H9 (cell line): ENCODE measurements around the gene USP9X. TPM values are rescaled to one million over a fixed set of nuclear protein-coding genes. Genes with fewer than 3 reads are reported as not detected.

ENCODE experiments used
- DNase-seq: peaks from one replicate; pipeline ENCODE4 v3.0.0-alpha.2; 2017
- H2AFZ ChIP-seq: one replicate; pipeline ENCODE4 v1.6.1; 2013; ENCODE audit warnings: mild to moderate bottlenecking, low read length, control low read depth, moderate library complexity
- H2AK5ac ChIP-seq: 2 replicates; pipeline ENCODE4 v1.6.1; 2013; ENCODE audit warnings: low read length, control low read depth, mixed read lengths; ENCODE audit not compliant: insufficient read length
- H2BK120ac ChIP-seq: one replicate; pipeline ENCODE4 v1.6.1; 2013; ENCODE audit warnings: low read depth, mild to moderate bottlenecking, low read length, control low read depth, inconsistent platforms; ENCODE audit not compliant: poor library complexity, severe bottlenecking
- H2BK12ac ChIP-seq: 2 replicates; pipeline ENCODE4 v1.6.1; 2013; ENCODE audit warnings: low read length, control low read depth, mixed read lengths, low read depth; ENCODE audit not compliant: insufficient read length
- H2BK15ac ChIP-seq: 2 replicates; pipeline ENCODE4 v1.6.1; 2013; ENCODE audit warnings: low read depth, low read length, control low read depth
- H2BK20ac ChIP-seq: one replicate; pipeline ENCODE4 v1.6.1; 2013; ENCODE audit warnings: low read depth, mild to moderate bottlenecking, low read length, control low read depth, inconsistent platforms; ENCODE audit not compliant: poor library complexity, severe bottlenecking
- H2BK5ac ChIP-seq: 2 replicates; pipeline ENCODE4 v1.6.1; 2013; ENCODE audit warnings: low read length, control low read depth, mixed read lengths; ENCODE audit not compliant: insufficient read length
- H3K14ac ChIP-seq: 2 replicates; pipeline ENCODE4 v1.6.1; 2013; ENCODE audit warnings: low read length, control low read depth; ENCODE audit not compliant: insufficient read depth
- H3K18ac ChIP-seq: 2 replicates; pipeline ENCODE4 v1.6.1; 2013; ENCODE audit warnings: low read depth, mild to moderate bottlenecking, mixed read lengths, low read length, control low read depth; ENCODE audit not compliant: insufficient read length
- H3K23ac ChIP-seq: 2 replicates; pipeline ENCODE4 v1.6.1; 2013; ENCODE audit warnings: low read length, control low read depth, mixed read lengths, low read depth; ENCODE audit not compliant: insufficient read length
- H3K23me2 ChIP-seq: 2 replicates; pipeline ENCODE4 v1.6.1; 2013; ENCODE audit warnings: low read depth, mild to moderate bottlenecking, mixed read lengths, low read length, control low read depth; ENCODE audit not compliant: insufficient read length, poor library complexity, severe bottlenecking
- H3K27ac ChIP-seq: 2 replicates; pipeline ENCODE4 v1.5.1; 2013; ENCODE audit warnings: low read length, control low read depth, mixed read lengths, low read depth; ENCODE audit not compliant: insufficient read length
- H3K27me3 ChIP-seq: 2 replicates; pipeline ENCODE4 v1.6.1; 2013; ENCODE audit warnings: low read length, control low read depth, inconsistent platforms; ENCODE audit not compliant: insufficient read depth
- H3K4ac ChIP-seq: 2 replicates; pipeline ENCODE4 v1.6.1; 2013; ENCODE audit warnings: low read depth, mild to moderate bottlenecking, control low read depth, inconsistent platforms, low read length, moderate library complexity
- H3K4me1 ChIP-seq: 2 replicates; pipeline ENCODE4 v1.6.1; 2013; ENCODE audit warnings: low read length, control low read depth, inconsistent platforms; ENCODE audit not compliant: insufficient read depth
- H3K4me2 ChIP-seq: 2 replicates; pipeline ENCODE4 v1.6.1; 2013; ENCODE audit warnings: low read length, control low read depth, mixed read lengths; ENCODE audit not compliant: insufficient read length, insufficient read depth
- H3K56ac ChIP-seq: 2 replicates; pipeline ENCODE4 v1.6.1; 2013; ENCODE audit warnings: low read depth, mild to moderate bottlenecking, mixed read lengths, low read length, control low read depth; ENCODE audit not compliant: insufficient read length
- H3K79me1 ChIP-seq: 2 replicates; pipeline ENCODE4 v1.6.1; 2013; ENCODE audit warnings: low read depth, mild to moderate bottlenecking, moderate library complexity, low read length, control low read depth, inconsistent platforms; ENCODE audit not compliant: insufficient read depth, poor library complexity, severe bottlenecking
- H3K79me2 ChIP-seq: 2 replicates; pipeline ENCODE4 v1.6.1; 2013; ENCODE audit warnings: low read length, control low read depth, inconsistent platforms; ENCODE audit not compliant: insufficient read depth
- H3K9ac ChIP-seq: 2 replicates; pipeline ENCODE4 v1.6.1; 2013; ENCODE audit warnings: low read length, control low read depth, mixed read lengths; ENCODE audit not compliant: insufficient read length; ENCODE audit errors: extremely low read depth
- H3K9me3 ChIP-seq: one replicate; pipeline ENCODE4 v1.6.1; 2013; ENCODE audit warnings: low read depth, low read length, inconsistent platforms; ENCODE audit not compliant: control insufficient read depth
- H3T11ph ChIP-seq: one replicate; pipeline ENCODE4 v1.6.1; 2013; ENCODE audit warnings: mild to moderate bottlenecking, low read length, control low read depth, inconsistent platforms
- H4K20me1 ChIP-seq: one replicate; pipeline ENCODE4 v1.6.1; 2013; ENCODE audit not compliant: control insufficient read depth, insufficient read length, insufficient read depth
- H4K5ac ChIP-seq: 2 replicates; pipeline ENCODE4 v1.6.1; 2013; ENCODE audit warnings: low read depth, mild to moderate bottlenecking, mixed read lengths, low read length, control low read depth; ENCODE audit not compliant: insufficient read length
- H4K8ac ChIP-seq: replicated peaks from 2 replicates; pipeline ENCODE4 v1.6.1; 2013; ENCODE audit warnings: low read length, control low read depth, mixed read lengths, low read depth; ENCODE audit not compliant: insufficient read length
- H4K91ac ChIP-seq: 2 replicates; pipeline ENCODE4 v1.6.1; 2013; ENCODE audit warnings: low read depth, mild to moderate bottlenecking, moderate library complexity, mixed read lengths, low read length, control low read depth; ENCODE audit not compliant: insufficient read length
- H3K27ac Mint-ChIP-seq, 3 experiments: 2 replicates in 2 of 3; 3 replicates in 1 of 3; pipeline ENCODE4 v1.8.0; 2020 to 2021; ENCODE audit warnings: mixed read lengths in 3 of 3, mild to moderate bottlenecking in 1 of 3, moderate library complexity in 1 of 3
- H3K27me3 Mint-ChIP-seq: 2 replicates; pipeline ENCODE4 v1.8.0; 2021; ENCODE audit warnings: low read depth, mild to moderate bottlenecking, moderate library complexity, mixed read lengths
- H3K36me3 Mint-ChIP-seq, 3 experiments: 2 replicates in 2 of 3; 3 replicates in 1 of 3; pipeline ENCODE4 v1.8.0; 2020 to 2021; ENCODE audit warnings: low read depth in 3 of 3, mixed read lengths in 3 of 3; ENCODE audit not compliant: insufficient read depth in 1 of 3
- H3K4me1 Mint-ChIP-seq, 2 experiments: 2 replicates each; pipeline ENCODE4 v1.8.0; 2020; ENCODE audit warnings: mixed read lengths in 2 of 2
- H3K4me3 Mint-ChIP-seq, 2 experiments: 2 replicates in 1 of 2; 3 replicates in 1 of 2; pipeline ENCODE4 v1.8.0; 2020 to 2021; ENCODE audit warnings: mild to moderate bottlenecking in 2 of 2, mixed read lengths in 2 of 2, moderate library complexity in 1 of 2
- H3K9me3 Mint-ChIP-seq, 2 experiments: 2 replicates in 1 of 2; 3 replicates in 1 of 2; pipeline ENCODE4 v1.8.0; 2020; ENCODE audit warnings: mild to moderate bottlenecking in 2 of 2, mixed read lengths in 2 of 2, moderate library complexity in 1 of 2
- CTCF ChIP-seq: fragments of 200-600 bp; sonication (generic); conservative IDR thresholded peaks from 3 replicates; pipeline ENCODE4 v1.8.0; 2021; ENCODE audit warnings: antibody characterized with exemption, mild to moderate bottlenecking
- WGBS: extraction: QIAGEN DNeasy Blood & Tissue Kit; methylation state at CpG from one replicate; pipeline ENCODE4 v1.1.7; 2013; ENCODE audit warnings: missing lambda C conversion rate, low lambda C conversion rate, mixed read lengths; ENCODE audit not compliant: insufficient read length; ENCODE audit errors: extremely low coverage; 5-methylcytosine and 5-hydroxymethylcytosine counted together
- total RNA-seq: library from RNA; stranded (reverse); gene quantifications from 2 replicates; pipeline ENCODE4 v1.2.1, GENCODE V29; 2021

USP9X gene
- total RNA-seq, 1 experiment from 2014 or later: 284 TPM

- H3K27me3 Mint-ChIP-seq: no peaks in the 10 kb centered on the region
- H2BK5ac ChIP-seq: no peak overlapping the region
- no peak overlapping the region for H3K4ac ChIP-seq
- peaks cover 33 to 43% of the 10 kb centered on the region in 2 experiments for H3K9me3 Mint-ChIP-seq
- H3K4me1 Mint-ChIP-seq: peaks cover 2 to 21% of the 10 kb centered on the region in 2 experiments; a peak in 3 of 4 replicates
- H2BK12ac ChIP-seq: no peak overlapping the region
- no peak overlapping the region for H3K27ac ChIP-seq
- H3K56ac ChIP-seq: no peak overlapping the region
- no peaks in the 10 kb centered on the region for H3K9me3 ChIP-seq
- H3K36me3 Mint-ChIP-seq: peaks cover 20 to 86% (median 62%) of the 10 kb centered on the region in 3 experiments
- peak overlapping the region in 1 of 3 experiments; percentile 86; a peak in 2 of 7 replicates for H3K27ac Mint-ChIP-seq
- peaks cover 25% of the 10 kb centered on the region; the same call in 1 of the 2 replicates for H3K79me2 ChIP-seq
- H3T11ph ChIP-seq: no peak overlapping the region
- H4K8ac ChIP-seq: no peak overlapping the region
- H3K4me2 ChIP-seq: no peak overlapping the region
- no peak for TF ChIP-seq CTCF
- no peak overlapping the region for H2BK15ac ChIP-seq
- no peak overlapping the region for H3K18ac ChIP-seq
- H3K4me1 ChIP-seq: no peaks in the 10 kb centered on the region
- H3K4me3 Mint-ChIP-seq: no peak overlapping the region; a peak in 1 of 5 replicates
- no peak overlapping the region for H2AFZ ChIP-seq
- H3K23ac ChIP-seq: no peak overlapping the region
- H4K20me1 ChIP-seq: no peaks in the 10 kb centered on the region
- no peak overlapping the region for H3K14ac ChIP-seq
- WGBS: no CpG with 5 or more reads among the region's 4 CpGs
- no peak overlapping the region for H3K9ac ChIP-seq
- H4K91ac ChIP-seq: no peak overlapping the region
- no peak for DNase-seq
- H2BK20ac ChIP-seq: no peak overlapping the region
- no peak overlapping the region for H2AK5ac ChIP-seq
- H2BK120ac ChIP-seq: no peak overlapping the region
- H3K27me3 ChIP-seq: no peaks in the 10 kb centered on the region
- H3K79me1 ChIP-seq: peaks cover 6% of the 10 kb centered on the region
- no peaks in the 10 kb centered on the region for H3K23me2 ChIP-seq
- H4K5ac ChIP-seq: no peak overlapping the region
Measured at GRCh38 chrX:41128955-41129354, 43.7 kb downstream of the USP9X start.
